Measurements from ENCODE around the gene GRM3. TPM values are rescaled to one million over a fixed set of nuclear protein-coding genes. Genes with fewer than 3 reads are reported as not detected.
A peak's percentile ranks its signal among the peaks of the same experiment; 100 is the strongest.

The GRM3 gene
- total and polyA plus RNA-seq, 8 donors, result 0.18 to 0.27 (median 0.20) TPM; not detected in 2

DNA sequence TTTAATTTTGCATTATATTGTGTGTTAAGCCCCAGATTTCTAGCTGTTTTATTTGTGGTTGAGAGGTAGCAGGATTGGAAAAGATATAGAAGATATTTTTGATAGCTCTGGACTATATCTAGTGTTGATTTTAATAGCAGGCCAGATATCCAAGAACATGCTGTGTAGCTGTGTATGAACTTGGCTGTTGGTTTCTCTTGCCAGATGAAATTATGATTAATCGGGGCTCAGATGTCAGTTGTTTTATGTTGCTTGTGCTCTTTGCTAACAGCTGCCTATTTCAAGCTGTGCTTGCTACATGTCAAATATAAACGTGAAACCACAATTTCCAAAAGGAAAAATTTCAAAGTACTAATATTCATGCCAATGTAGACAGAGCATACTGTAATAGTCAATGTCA is 141.1 kb downstream of the GRM3 start:
- H3K9me3 ChIP-seq, result no peaks in the 10 kb centered on the region
- no peaks in the 10 kb centered on the region for H3K27me3 ChIP-seq
- no peak overlapping the region for H3K4me3 ChIP-seq
- H3K4me1 ChIP-seq, result no peaks in the 10 kb centered on the region
- H3K27ac ChIP-seq, result no peak overlapping the region
- ATAC-seq, result no peak
- no peaks in the 10 kb centered on the region for H3K36me3 ChIP-seq
- intact Hi-C loops (cut with DNase I), result no loop called here
- TF ChIP-seq CTCF (IDR thresholded peaks at IDR 0.05), result no peak
- DNase-seq, result no peak

DNA sequence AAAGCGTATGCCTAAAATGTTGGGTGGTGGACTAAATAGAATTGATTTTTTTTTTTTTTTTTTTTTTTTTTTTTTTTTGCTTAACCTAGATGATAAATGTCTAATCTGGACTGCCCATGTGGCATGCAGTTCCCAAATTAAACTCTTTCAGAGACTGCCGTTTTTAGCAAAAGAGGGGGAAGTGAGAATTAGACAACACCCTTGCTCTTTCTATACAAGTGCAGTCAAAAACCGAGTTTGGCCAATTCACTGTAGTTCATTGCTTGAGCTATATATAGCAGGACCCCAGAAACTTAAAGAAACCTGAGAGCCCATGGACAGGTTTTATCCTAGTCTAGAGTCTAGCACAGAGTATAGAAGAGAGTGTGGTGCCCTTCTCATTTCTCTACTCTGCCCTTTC is 141.9 kb downstream of the GRM3 start:
- Histone ChIP-seq H3K4me3 (no peak overlapping the region), H3K27ac (no peak overlapping the region), H3K27me3 (no peaks in the 10 kb centered on the region), H3K4me1 (no peaks in the 10 kb centered on the region), H3K9me3 (no peaks in the 10 kb centered on the region), H3K36me3 (no peaks in the 10 kb centered on the region)
- DNase-seq (no peak), ATAC-seq (no peak)
- intact Hi-C loops (cut with DNase I), result no loop called here
- no peak for TF ChIP-seq CTCF (IDR thresholded peaks at IDR 0.05)

- Histone ChIP-seq H3K27me3 (no peaks in the 10 kb centered on the region), H3K4me3 (no peak overlapping the region), H3K4me1 (no peaks in the 10 kb centered on the region), H3K27ac (no peak overlapping the region), H3K9me3 (no peaks in the 10 kb centered on the region), H3K36me3 (no peaks in the 10 kb centered on the region)
- peak in 1 of 4 donors; percentile 61 for DNase-seq
- TF ChIP-seq CTCF (IDR thresholded peaks at IDR 0.05), result no peak
- no peak for ATAC-seq
- intact Hi-C loops (cut with DNase I), result no loop called here
These were observed 142.7 kb downstream of the GRM3 start for GRCh38 chr7:86786376-86786775.

GRCh38 chr7:86788948-86789347 is 145.2 kb downstream of the GRM3 start:
- Histone ChIP-seq H3K36me3 (no peaks in the 10 kb centered on the region), H3K4me1 (no peaks in the 10 kb centered on the region), H3K4me3 (no peak overlapping the region), H3K9me3 (no peaks in the 10 kb centered on the region), H3K27me3 (no peaks in the 10 kb centered on the region), H3K27ac (no peak overlapping the region)
- no peak for ATAC-seq
- intact Hi-C loops (cut with DNase I), result no loop called here
- no peak for TF ChIP-seq CTCF (IDR thresholded peaks at IDR 0.05)
- DNase-seq, result no peak

DNA sequence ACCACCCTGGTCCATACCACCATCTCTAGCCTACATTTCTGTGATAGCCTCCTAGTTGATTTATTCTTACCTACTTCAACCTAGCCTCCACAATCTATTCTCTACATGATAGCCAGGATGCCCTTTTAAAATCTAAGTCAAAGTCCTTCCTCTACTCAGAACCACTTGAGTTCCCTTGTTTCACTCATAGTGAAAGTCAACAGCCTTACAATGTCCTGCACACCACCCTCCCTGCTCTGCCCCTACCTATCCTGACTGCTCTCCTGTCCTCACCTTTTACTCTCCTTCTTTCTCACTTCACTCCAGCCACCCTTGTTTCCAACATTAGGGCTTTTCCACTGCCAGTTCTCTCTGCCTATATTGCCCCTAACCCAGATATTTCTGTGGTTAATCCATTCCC is 146.7 kb downstream of the GRM3 start:
- H3K27me3 ChIP-seq, result no peaks in the 10 kb centered on the region
- no peak for TF ChIP-seq CTCF (IDR thresholded peaks at IDR 0.05)
- H3K9me3 ChIP-seq, result no peaks in the 10 kb centered on the region
- no peak overlapping the region for H3K27ac ChIP-seq
- intact Hi-C loops (cut with DNase I), result no loop called here
- H3K4me3 ChIP-seq, result no peak overlapping the region
- no peak for DNase-seq
- no peak for ATAC-seq
- H3K36me3 ChIP-seq, result no peaks in the 10 kb centered on the region
- H3K4me1 ChIP-seq, result no peaks in the 10 kb centered on the region

Measured in left lung (tissue), 10 donors.